IPS-NIHi7 (cell line): ENCODE data around the gene EXOC1L.

Experiments used
- DNase-seq: peaks from one replicate; pipeline ENCODE4 v3.0.0; 2012; ENCODE audit warnings: mixed read lengths; ENCODE audit errors: extremely low spot score

The EXOC1L gene

GRCh38 chr4:55819634-55820033, at the start of gene EXOC1L:
EXOC1L (plus strand) TSS chr4:55819790; CDS start chr4:55820027, 237 bp downstream.
- peak; percentile 92 for DNase-seq

- DNase-seq, result no peak
These were observed 48.9 kb upstream of the EXOC1L start for GRCh38 chr4:55770662-55771061.

GRCh38 chr4:55781341-55781740, 38.2 kb upstream of the EXOC1L start:
- DNase-seq, result no peak

- no peak for DNase-seq
These were observed 37.8 kb upstream of the EXOC1L start for GRCh38 chr4:55781812-55782211.

GRCh38 chr4:55783584-55783983, 36.0 kb upstream of the EXOC1L start:
- no peak for DNase-seq

GRCh38 chr4:55784747-55785146, 34.8 kb upstream of the EXOC1L start:
- no peak for DNase-seq

GRCh38 chr4:55791666-55792065, 27.9 kb upstream of the EXOC1L start:
- peak; percentile 20 for DNase-seq

GRCh38 chr4:55793479-55793878, 26.1 kb upstream of the EXOC1L start:
- no peak for DNase-seq

GRCh38 chr4:55794053-55794452, 25.5 kb upstream of the EXOC1L start:
- DNase-seq, result no peak

GRCh38 chr4:55795341-55795740, 24.2 kb upstream of the EXOC1L start:
- DNase-seq, result no peak

- DNase-seq, result no peak
These were observed 18.1 kb upstream of the EXOC1L start for GRCh38 chr4:55801498-55801897.

- DNase-seq, result no peak
These were observed 12.0 kb upstream of the EXOC1L start for GRCh38 chr4:55807556-55807955.

- DNase-seq, result no peak
These were observed 11.4 kb upstream of the EXOC1L start for GRCh38 chr4:55808186-55808585.

GRCh38 chr4:55808632-55809031, 11.0 kb upstream of the EXOC1L start:
- no peak for DNase-seq

- no peak for DNase-seq
These were observed 1.9 kb upstream of the EXOC1L start for GRCh38 chr4:55817691-55818090.

- DNase-seq, result no peak
These were observed 689 bp downstream of the EXOC1L start for GRCh38 chr4:55820279-55820678.

- DNase-seq, result no peak
These were observed 2.7 kb downstream of the EXOC1L start for GRCh38 chr4:55822329-55822728.

- DNase-seq, result no peak
These were observed 5.3 kb downstream of the EXOC1L start for GRCh38 chr4:55824865-55825264.

GRCh38 chr4:55826986-55827385, 7.4 kb downstream of the EXOC1L start:
- DNase-seq, result no peak

GRCh38 chr4:55827582-55827981, 8.0 kb downstream of the EXOC1L start:
- no peak for DNase-seq

GRCh38 chr4:55830048-55830447, 10.5 kb downstream of the EXOC1L start:
- no peak for DNase-seq

- DNase-seq, result no peak
These were observed 11.1 kb downstream of the EXOC1L start for GRCh38 chr4:55830716-55831115.

- DNase-seq, result no peak
These were observed 14.7 kb downstream of the EXOC1L start for GRCh38 chr4:55834086-55834795.

GRCh38 chr4:55837903-55838302, 18.3 kb downstream of the EXOC1L start:
- DNase-seq, result no peak
